Measurements from ENCODE around the gene DNAJC18. TPM values are rescaled to one million over a fixed set of nuclear protein-coding genes. Genes with fewer than 3 reads are reported as not detected.

The DNAJC18 gene
- total and polyA plus RNA-seq, 9 donors = 15.3 to 29.9 (median 20.2) TPM

DNA sequence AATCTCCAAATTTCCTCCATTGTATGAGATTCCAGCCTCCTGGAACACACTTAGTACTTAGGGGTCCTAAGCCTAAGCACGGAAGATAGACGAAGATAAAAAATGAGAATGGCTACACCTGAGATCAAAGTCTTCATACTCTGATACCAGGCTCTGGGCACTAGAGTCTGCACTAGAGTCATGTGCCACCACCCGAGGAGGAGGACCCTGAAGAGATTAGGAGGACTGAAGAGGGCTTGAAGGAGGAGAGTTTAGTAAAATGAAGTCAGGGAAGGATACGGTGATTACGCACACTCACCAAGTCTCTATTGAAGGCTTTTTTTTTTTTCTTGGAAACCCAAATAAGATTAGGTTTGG is 34.9 kb downstream of the DNAJC18 start:
- Histone ChIP-seq H3K4me3 (ENCODE audit: low read length) (peak overlapping the region; percentile 32), H3K9me3 (replicated peaks; ENCODE audit: control insufficient read depth, low read depth, low read length) (no peaks in the 10 kb centered on the region), H3K27me3 (ENCODE audit: control insufficient read depth, insufficient read depth, low read length) (no peaks in the 10 kb centered on the region), H3K27ac (ENCODE audit: low read length) (peak overlapping the region; percentile 97), H3K4me1 (ENCODE audit: control insufficient read depth, insufficient read depth, low read length) (peaks cover 14% of the 10 kb centered on the region), H3K36me3 (ENCODE audit: control insufficient read depth, insufficient read depth, low read length) (peaks cover 7% of the 10 kb centered on the region)
- no peak for DNase-seq
- 38% methylated on average over 1 of the region's 5 CpGs for WGBS (ENCODE audit: insufficient coverage)

- DNase-seq = peak; percentile 99
- H3K9me3 ChIP-seq (replicated peaks; ENCODE audit: control insufficient read depth, low read depth, low read length) = no peaks in the 10 kb centered on the region
- WGBS (ENCODE audit: insufficient coverage) = 0% methylated on average over 39 of the region's 41 CpGs
- H3K36me3 ChIP-seq (ENCODE audit: control insufficient read depth, insufficient read depth, low read length) = peaks cover 7% of the 10 kb centered on the region
- H3K4me3 ChIP-seq (ENCODE audit: low read length) = peak within 1 kb of the TSS; percentile 46
- H3K4me1 ChIP-seq (ENCODE audit: control insufficient read depth, insufficient read depth, low read length) = peaks cover 14% of the 10 kb centered on the region
- H3K27me3 ChIP-seq (ENCODE audit: control insufficient read depth, insufficient read depth, low read length) = no peaks in the 10 kb centered on the region
- H3K27ac ChIP-seq (ENCODE audit: low read length) = peak within 1 kb of the TSS; percentile 97
Observed at GRCh38 chr5:139403787-139404483, 35.4 kb downstream of the DNAJC18 start, which contains the start of gene SPATA24. Gene SPATA24 (minus strand): TSS chr5:139404089. CDS start chr5:139404060, 29 bp downstream.

GRCh38 chr5:139403418-139403786 is 35.9 kb downstream of the DNAJC18 start:
- WGBS (ENCODE audit: insufficient coverage) = 28% methylated on average over 5 of the region's 7 CpGs

GRCh38 chr5:139402561-139403158 is 36.7 kb downstream of the DNAJC18 start:
- WGBS (ENCODE audit: insufficient coverage) = 48% methylated on average over 5 of the region's 7 CpGs
- no peaks in the 10 kb centered on the region for H3K9me3 ChIP-seq (replicated peaks; ENCODE audit: control insufficient read depth, low read depth, low read length)
- no peak for DNase-seq
- peaks cover 7% of the 10 kb centered on the region for H3K36me3 ChIP-seq (ENCODE audit: control insufficient read depth, insufficient read depth, low read length)
- H3K4me3 ChIP-seq (ENCODE audit: low read length) = no peak overlapping the region
- H3K27ac ChIP-seq (ENCODE audit: low read length) = peak overlapping the region; percentile 97
- H3K27me3 ChIP-seq (ENCODE audit: control insufficient read depth, insufficient read depth, low read length) = no peaks in the 10 kb centered on the region
- peaks cover 14% of the 10 kb centered on the region for H3K4me1 ChIP-seq (ENCODE audit: control insufficient read depth, insufficient read depth, low read length)

More at GRCh38 chr5:139403418-139403786, 35.9 kb downstream of the DNAJC18 start:
- peaks cover 14% of the 10 kb centered on the region for H3K4me1 ChIP-seq (ENCODE audit: control insufficient read depth, insufficient read depth, low read length)
- DNase-seq = no peak
- H3K27ac ChIP-seq (ENCODE audit: low read length) = peak overlapping the region; percentile 97
- H3K27me3 ChIP-seq (ENCODE audit: control insufficient read depth, insufficient read depth, low read length) = no peaks in the 10 kb centered on the region
- H3K9me3 ChIP-seq (replicated peaks; ENCODE audit: control insufficient read depth, low read depth, low read length) = no peaks in the 10 kb centered on the region
- peak overlapping the region; percentile 46 for H3K4me3 ChIP-seq (ENCODE audit: low read length)
- H3K36me3 ChIP-seq (ENCODE audit: control insufficient read depth, insufficient read depth, low read length) = peaks cover 7% of the 10 kb centered on the region

GRCh38 chr5:139401546-139401945 is 37.8 kb downstream of the DNAJC18 start:
- WGBS (ENCODE audit: insufficient coverage) = 88% methylated on average over 5 of the region's 10 CpGs
- H3K4me1 ChIP-seq (ENCODE audit: control insufficient read depth, insufficient read depth, low read length) = peaks cover 22% of the 10 kb centered on the region
- no peak overlapping the region for H3K4me3 ChIP-seq (ENCODE audit: low read length)
- no peaks in the 10 kb centered on the region for H3K27me3 ChIP-seq (ENCODE audit: control insufficient read depth, insufficient read depth, low read length)
- peaks cover 7% of the 10 kb centered on the region for H3K36me3 ChIP-seq (ENCODE audit: control insufficient read depth, insufficient read depth, low read length)
- H3K9me3 ChIP-seq (replicated peaks; ENCODE audit: control insufficient read depth, low read depth, low read length) = no peaks in the 10 kb centered on the region
- DNase-seq = no peak
- H3K27ac ChIP-seq (ENCODE audit: low read length) = no peak overlapping the region

DNA sequence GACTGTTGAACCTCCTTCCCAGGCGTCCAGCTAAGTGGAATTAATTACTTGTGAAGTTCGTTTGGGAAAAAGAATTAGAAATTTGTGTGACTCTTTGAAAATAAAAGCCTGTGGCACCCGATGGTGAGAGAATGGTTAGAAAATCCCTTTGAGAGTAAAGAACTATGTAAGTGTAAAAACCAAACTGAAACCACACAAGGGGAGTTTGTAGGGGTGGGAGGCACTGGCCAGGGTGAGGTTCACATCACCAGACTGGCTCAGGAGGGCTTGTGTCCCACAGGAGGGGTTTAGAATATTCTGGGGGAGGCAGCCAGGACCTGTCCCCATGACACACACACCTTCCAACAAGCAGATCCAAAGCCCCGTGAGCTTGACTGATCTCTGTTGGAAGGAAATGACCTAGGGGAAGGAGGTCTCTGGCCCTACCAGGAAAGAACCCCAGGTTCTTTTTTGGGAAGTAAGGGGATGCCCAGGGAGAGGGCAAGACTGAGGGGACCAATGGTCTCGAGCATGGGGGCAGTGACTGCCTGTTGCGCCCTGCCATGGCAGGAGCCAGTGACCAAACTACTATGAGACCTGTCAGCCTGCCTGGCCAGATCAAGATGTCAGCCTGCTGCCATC is 39.7 kb downstream of the DNAJC18 start:
- H3K27me3 ChIP-seq (ENCODE audit: control insufficient read depth, insufficient read depth, low read length) = peaks cover 12% of the 10 kb centered on the region
- peaks cover 39% of the 10 kb centered on the region for H3K4me1 ChIP-seq (ENCODE audit: control insufficient read depth, insufficient read depth, low read length)
- peaks cover 7% of the 10 kb centered on the region for H3K36me3 ChIP-seq (ENCODE audit: control insufficient read depth, insufficient read depth, low read length)
- no peak for DNase-seq
- no peak overlapping the region for H3K27ac ChIP-seq (ENCODE audit: low read length)
- 89% methylated on average over 3 of the region's 6 CpGs for WGBS (ENCODE audit: insufficient coverage)
- H3K9me3 ChIP-seq (replicated peaks; ENCODE audit: control insufficient read depth, low read depth, low read length) = no peaks in the 10 kb centered on the region
- H3K4me3 ChIP-seq (ENCODE audit: low read length) = no peak overlapping the region

DNA sequence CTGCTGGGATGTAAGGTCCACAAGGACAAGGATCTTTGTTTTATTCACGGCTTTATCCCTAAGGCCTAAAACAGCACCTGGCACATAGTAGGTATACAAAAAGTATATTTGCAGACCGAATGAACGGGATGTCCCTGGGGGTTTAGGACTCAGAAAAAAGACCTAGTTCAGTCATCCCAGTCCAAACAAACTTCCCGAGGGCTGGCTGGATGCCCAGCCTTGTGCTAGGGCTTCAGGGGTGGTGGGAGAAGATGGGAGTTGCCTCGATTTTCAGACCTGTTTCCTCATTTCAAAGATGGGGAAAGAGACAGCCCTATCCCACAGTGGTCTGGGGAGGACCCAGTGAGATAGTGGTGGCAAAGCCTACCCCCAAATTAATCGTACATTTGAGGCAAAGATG is 41.4 kb downstream of the DNAJC18 start:
- peaks cover 29% of the 10 kb centered on the region for H3K27me3 ChIP-seq (ENCODE audit: control insufficient read depth, insufficient read depth, low read length)
- H3K4me3 ChIP-seq (ENCODE audit: low read length) = no peak overlapping the region
- no peaks in the 10 kb centered on the region for H3K9me3 ChIP-seq (replicated peaks; ENCODE audit: control insufficient read depth, low read depth, low read length)
- DNase-seq = no peak
- H3K36me3 ChIP-seq (ENCODE audit: control insufficient read depth, insufficient read depth, low read length) = peaks cover 11% of the 10 kb centered on the region
- WGBS (ENCODE audit: insufficient coverage) = no CpG with 5 or more reads among the region's 6 CpGs
- H3K4me1 ChIP-seq (ENCODE audit: control insufficient read depth, insufficient read depth, low read length) = peaks cover 43% of the 10 kb centered on the region
- no peak overlapping the region for H3K27ac ChIP-seq (ENCODE audit: low read length)

- no peak for DNase-seq
- peaks cover 50% of the 10 kb centered on the region for H3K4me1 ChIP-seq (ENCODE audit: control insufficient read depth, insufficient read depth, low read length)
- H3K9me3 ChIP-seq (replicated peaks; ENCODE audit: control insufficient read depth, low read depth, low read length) = no peaks in the 10 kb centered on the region
- H3K4me3 ChIP-seq (ENCODE audit: low read length) = no peak overlapping the region
- peaks cover 38% of the 10 kb centered on the region for H3K27me3 ChIP-seq (ENCODE audit: control insufficient read depth, insufficient read depth, low read length)
- 89% methylated on average over 3 of the region's 8 CpGs for WGBS (ENCODE audit: insufficient coverage)
- H3K36me3 ChIP-seq (ENCODE audit: control insufficient read depth, insufficient read depth, low read length) = peaks cover 14% of the 10 kb centered on the region
- peak overlapping the region; percentile 91 for H3K27ac ChIP-seq (ENCODE audit: low read length)
Observed at GRCh38 chr5:139396691-139397090, 42.6 kb downstream of the DNAJC18 start.

DNA sequence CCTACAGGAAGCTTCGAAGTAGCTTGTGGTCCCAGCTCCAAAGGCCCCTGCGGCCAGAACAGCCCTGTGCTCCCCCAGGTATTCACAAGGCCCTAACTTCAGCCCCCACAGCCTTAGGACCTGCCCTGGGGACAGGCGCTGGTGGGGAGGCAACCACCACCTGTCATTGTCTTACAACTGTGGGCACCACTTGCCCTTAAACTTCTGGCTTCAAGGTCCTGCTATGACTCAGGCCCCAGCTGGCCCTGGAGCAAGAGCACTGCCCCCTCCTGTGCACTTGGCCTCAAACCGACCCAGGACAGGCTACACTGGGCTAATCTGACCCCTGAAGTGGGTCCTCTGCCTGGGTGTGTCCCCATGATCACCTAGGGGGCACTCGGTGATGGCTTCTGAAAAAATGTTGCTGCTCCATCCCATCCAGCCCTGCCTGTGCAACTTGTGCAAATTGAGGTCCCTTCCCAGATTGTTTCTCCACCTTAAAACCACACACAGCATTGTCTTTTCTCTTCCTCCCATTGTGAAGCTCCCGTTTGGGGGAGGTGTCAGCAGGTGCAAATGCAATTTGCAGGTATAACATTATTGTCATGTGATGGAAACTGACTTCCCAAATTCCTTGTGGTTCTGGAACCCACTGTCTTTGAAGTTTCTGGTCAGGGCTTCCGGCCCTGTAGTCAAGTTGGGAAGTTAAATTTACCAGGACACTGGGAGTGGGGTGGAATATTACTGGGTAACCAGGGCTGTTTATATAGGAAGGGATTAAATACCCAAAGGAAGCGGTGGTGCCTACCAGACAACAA is 43.3 kb downstream of the DNAJC18 start:
- Histone ChIP-seq H3K9me3 (replicated peaks; ENCODE audit: control insufficient read depth, low read depth, low read length) (no peaks in the 10 kb centered on the region), H3K36me3 (ENCODE audit: control insufficient read depth, insufficient read depth, low read length) (peaks cover 10% of the 10 kb centered on the region), H3K4me3 (ENCODE audit: low read length) (peak overlapping the region; percentile 66), H3K4me1 (ENCODE audit: control insufficient read depth, insufficient read depth, low read length) (peaks cover 57% of the 10 kb centered on the region), H3K27ac (ENCODE audit: low read length) (peak overlapping the region; percentile 91), H3K27me3 (ENCODE audit: control insufficient read depth, insufficient read depth, low read length) (peaks cover 39% of the 10 kb centered on the region)
- peak; percentile 73 for DNase-seq
- 81% methylated on average over 6 of the region's 8 CpGs for WGBS (ENCODE audit: insufficient coverage)

Data from muscle of leg (tissue), 11 donors.